HepG2 (cell line): ENCODE results near the gene RBBP8. TPM values are rescaled to one million over a fixed set of nuclear protein-coding genes. Genes with fewer than 3 reads are reported as not detected.

Experiments used
- ATAC-seq: fragments of 200-7000 bp; cut with Tn5 transposase; 3 replicates; pipeline ENCODE4 v1.9.1; 2020; ENCODE audit warnings: mild to moderate bottlenecking, moderate library complexity
- BruUV-seq: library from RNA; stranded (reverse); fragments of 400-500 nt; replicated peaks from 2 replicates; lab custom pipeline; 2021; lab: Mats Ljungman, UMichigan
- CTCF ChIA-PET: fragments of 300-600 bp; formaldehyde crosslinking; extraction: SDS; loops from one replicate; lab custom pipeline; 2021; ENCODE audit warnings: low total read pairs, inconsistent platforms, low intra/inter-chr PET ratio; lab: Yijun Ruan, JAX
- POLR2A ChIA-PET: fragments of 350-600 bp; sonication (Branson Sonifier 250); formaldehyde crosslinking; loops from one replicate; lab custom pipeline; 2020; ENCODE audit warnings: antibody characterized with exemption, inconsistent platforms; lab: Yijun Ruan, JAX
- DNase-seq: peaks from one replicate; pipeline ENCODE4 v3.0.0-alpha.2; 2015; ENCODE audit warnings: low spot score
- FAIRE-seq: peaks from 3 replicates; lab custom pipeline; 2011; peaks lifted over from hg19 to GRCh38; lab: Jason Lieb, UNC
- H2AFZ ChIP-seq: one replicate; pipeline ENCODE4 v1.6.1; 2011; ENCODE audit warnings: low read length, inconsistent platforms
- H3K27ac ChIP-seq: fragments of 300-600 bp; 3 replicates; pipeline ENCODE4 v1.8.0; 2011; ENCODE audit warnings: mixed run types, mild to moderate bottlenecking, mixed read lengths, low read length, inconsistent platforms; ENCODE audit not compliant: insufficient read depth; ENCODE audit errors: extremely low read length
- H3K27me3 ChIP-seq, 2 experiments: fragments of 200-600 bp in 1 of 2; 2 replicates in 1 of 2; 3 replicates in 1 of 2; pipeline versions ENCODE4 v1.6.0 to v1.8.0; 2011; ENCODE audit warnings: low read length in 2 of 2, mild to moderate bottlenecking in 2 of 2, moderate library complexity in 2 of 2, inconsistent platforms in 1 of 2; ENCODE audit not compliant: insufficient read depth in 2 of 2, control insufficient read depth in 1 of 2
- H3K36me3 ChIP-seq, 2 experiments: fragments of 200-600 bp in 1 of 2; replicated peaks in 1 of 2; 2 replicates in 1 of 2; 3 replicates in 1 of 2; pipeline versions ENCODE4 v1.5.1 to v1.8.0; 2011; ENCODE audit warnings: low read length in 2 of 2, inconsistent platforms in 1 of 2; ENCODE audit not compliant: insufficient read depth in 2 of 2, control insufficient read depth in 1 of 2
- H3K4me1 ChIP-seq: 2 replicates; pipeline ENCODE4 v1.5.1; 2012; ENCODE audit warnings: low read length, inconsistent platforms; ENCODE audit not compliant: insufficient read depth
- H3K4me2 ChIP-seq: 2 replicates; pipeline ENCODE4 v1.6.0; 2011; ENCODE audit warnings: low read depth, low read length, inconsistent platforms
- H3K4me3 ChIP-seq, 3 experiments: fragments of 200-600 bp in 1 of 3; sonication (generic), shearing (Covaris generic) in 1 of 3; replicated peaks in 1 of 3; 2 replicates each; pipeline ENCODE4 v1.5.1; 2011 to 2016; ENCODE audit warnings: low read length in 3 of 3, inconsistent platforms in 2 of 3, low read depth in 2 of 3, mild to moderate bottlenecking in 2 of 3, control low read depth in 1 of 3, mixed read lengths in 1 of 3; ENCODE audit not compliant: insufficient read depth in 1 of 3
- H3K79me2 ChIP-seq: one replicate; pipeline ENCODE4 v1.6.1; 2011; ENCODE audit warnings: low read length, inconsistent platforms; ENCODE audit not compliant: insufficient read depth
- H3K9ac ChIP-seq: 2 replicates; pipeline ENCODE4 v1.6.0; 2011; ENCODE audit warnings: mild to moderate bottlenecking, low read depth, low read length, inconsistent platforms; ENCODE audit not compliant: insufficient read depth
- H3K9me3 ChIP-seq: 2 replicates; pipeline ENCODE4 v1.5.1; 2012; ENCODE audit warnings: mild to moderate bottlenecking, low read length
- H4K20me1 ChIP-seq: 2 replicates; pipeline ENCODE4 v1.6.0; 2011; ENCODE audit warnings: inconsistent platforms, mild to moderate bottlenecking, low read length, moderate library complexity; ENCODE audit not compliant: insufficient read depth
- HCFC1 ChIP-seq: fragments of 150-350 bp; IDR thresholded peaks from 2 replicates; pipeline ENCODE4 v1.6.1; 2014; ENCODE audit warnings: low read depth, low read length
- MAFK ChIP-seq, 2 experiments: IDR thresholded peaks in 1 of 2; conservative IDR thresholded peaks in 1 of 2; 2 replicates each; pipeline ENCODE4 v1.6.1; 2011; ENCODE audit warnings: improper control_type of control experiment in 2 of 2, low read length in 2 of 2
- MXI1 ChIP-seq: IDR thresholded peaks from 3 replicates; pipeline ENCODE4 v1.6.1; 2012; ENCODE audit warnings: low read depth, low read length, inconsistent platforms, borderline replicate concordance
- NFIB ChIP-seq: sonication (generic); formaldehyde crosslinking; IDR thresholded peaks from 2 replicates; pipeline ENCODE4 v1.9.0; 2021; ENCODE audit warnings: missing genetic modification reagents, mild to moderate bottlenecking, borderline replicate concordance
- ZFP41 ChIP-seq: sonication (generic); formaldehyde crosslinking; IDR thresholded peaks from 2 replicates; pipeline ENCODE4 v1.4.0; 2020; ENCODE audit warnings: mild to moderate bottlenecking, missing genetic modification reagents, borderline replicate concordance
- ZNF101 ChIP-seq: sonication (generic); formaldehyde crosslinking; IDR thresholded peaks from 2 replicates; pipeline ENCODE4 v1.4.0; 2020; ENCODE audit warnings: mild to moderate bottlenecking, low read depth, missing genetic modification reagents, borderline replicate concordance
- ZNF333 ChIP-seq: sonication (generic); formaldehyde crosslinking; IDR thresholded peaks from 2 replicates; pipeline ENCODE4 v1.4.0; 2020; ENCODE audit warnings: mild to moderate bottlenecking, missing genetic modification reagents, borderline replicate concordance
- ZNF564 ChIP-seq: sonication (generic); formaldehyde crosslinking; IDR thresholded peaks from 2 replicates; pipeline ENCODE4 v1.8.1; 2023; ENCODE audit warnings: mild to moderate bottlenecking, missing genetic modification reagents
- WGBS: methylation state at CpG from one replicate; pipeline ENCODE4 v1.1.6; 2017; ENCODE audit warnings: low lambda C conversion rate; 5-methylcytosine and 5-hydroxymethylcytosine counted together
- in situ Hi-C: cut with HindIII; loops from 2 replicates; pipeline ENCODE4 v1.10.0; 2017; ENCODE audit warnings: low pct_unique_long_range_greater_than_20kb; ENCODE audit not compliant: extremely low pct_ligation_motif_present
- intact Hi-C: fragments of 100-400 bp; cut with micrococcal nuclease; formaldehyde crosslinking; loops from one replicate; pipeline ENCODE4 v1.10.0; 2022; ENCODE audit not compliant: unreplicated experiment
- polyA plus RNA-seq, 8 experiments: library from polyadenylated mRNA; depleted of rRNA in 3 of 8; stranded (reverse) in 7 of 8; unstranded in 1 of 8; fragments of >200 nt; fragmentation: Illumina TruSeq in 4 of 8; extraction: Trizol in 4 of 8; gene quantifications; 2 replicates each; pipeline versions ENCODE4 v1.2.1 to v1.2.3, GENCODE V29; 2011 to 2016; ENCODE audit warnings: low read depth in 4 of 8, missing spikeins in 1 of 8, mixed read lengths in 1 of 8; ENCODE audit not compliant: insufficient read depth in 1 of 8
- total RNA-seq, 5 experiments: library from RNA; depleted of rRNA; stranded (reverse); fragments of >200 nt; fragmentation: Illumina TruSeq; extraction: Trizol; gene quantifications; 2 replicates each; pipeline ENCODE4 v1.2.3, GENCODE V29; 2016; ENCODE audit warnings: low read depth in 1 of 5
- TF ChIP-seq, protein P1 (sequence below): sonication (generic); formaldehyde crosslinking; IDR thresholded peaks from 2 replicates; pipeline ENCODE4 v1.5.1; 2020; ENCODE audit warnings: mild to moderate bottlenecking, missing genetic modification reagents, borderline replicate concordance
- TF ChIP-seq, protein P2 (sequence below): IDR thresholded peaks from 2 replicates; pipeline ENCODE4 v1.6.1; 2016; ENCODE audit warnings: mild to moderate bottlenecking, missing biosample characterization, missing genetic modification reagents
- TF ChIP-seq, protein P3 (sequence below): sonication (generic); formaldehyde crosslinking; IDR thresholded peaks from 2 replicates; pipeline ENCODE4 v1.5.1; 2020; ENCODE audit warnings: mild to moderate bottlenecking, missing genetic modification reagents
- TF ChIP-seq, protein P4 (sequence below): sonication (generic); formaldehyde crosslinking; IDR thresholded peaks from 2 replicates; pipeline ENCODE4 v1.5.1; 2020; ENCODE audit warnings: missing genetic modification reagents, mild to moderate bottlenecking, borderline replicate concordance

The RBBP8 gene
- total and polyA plus RNA-seq, 2 of the 13 experiments (the other 11 are each of a cell fraction or from before 2014, with no cell fraction given) = 14.2 to 47.4 TPM

- TF ChIP-seq HCFC1 (no peak), ZNF333 (CRISPR knock-in tag) (no peak)
- TF ChIP-seq, protein P1, sequence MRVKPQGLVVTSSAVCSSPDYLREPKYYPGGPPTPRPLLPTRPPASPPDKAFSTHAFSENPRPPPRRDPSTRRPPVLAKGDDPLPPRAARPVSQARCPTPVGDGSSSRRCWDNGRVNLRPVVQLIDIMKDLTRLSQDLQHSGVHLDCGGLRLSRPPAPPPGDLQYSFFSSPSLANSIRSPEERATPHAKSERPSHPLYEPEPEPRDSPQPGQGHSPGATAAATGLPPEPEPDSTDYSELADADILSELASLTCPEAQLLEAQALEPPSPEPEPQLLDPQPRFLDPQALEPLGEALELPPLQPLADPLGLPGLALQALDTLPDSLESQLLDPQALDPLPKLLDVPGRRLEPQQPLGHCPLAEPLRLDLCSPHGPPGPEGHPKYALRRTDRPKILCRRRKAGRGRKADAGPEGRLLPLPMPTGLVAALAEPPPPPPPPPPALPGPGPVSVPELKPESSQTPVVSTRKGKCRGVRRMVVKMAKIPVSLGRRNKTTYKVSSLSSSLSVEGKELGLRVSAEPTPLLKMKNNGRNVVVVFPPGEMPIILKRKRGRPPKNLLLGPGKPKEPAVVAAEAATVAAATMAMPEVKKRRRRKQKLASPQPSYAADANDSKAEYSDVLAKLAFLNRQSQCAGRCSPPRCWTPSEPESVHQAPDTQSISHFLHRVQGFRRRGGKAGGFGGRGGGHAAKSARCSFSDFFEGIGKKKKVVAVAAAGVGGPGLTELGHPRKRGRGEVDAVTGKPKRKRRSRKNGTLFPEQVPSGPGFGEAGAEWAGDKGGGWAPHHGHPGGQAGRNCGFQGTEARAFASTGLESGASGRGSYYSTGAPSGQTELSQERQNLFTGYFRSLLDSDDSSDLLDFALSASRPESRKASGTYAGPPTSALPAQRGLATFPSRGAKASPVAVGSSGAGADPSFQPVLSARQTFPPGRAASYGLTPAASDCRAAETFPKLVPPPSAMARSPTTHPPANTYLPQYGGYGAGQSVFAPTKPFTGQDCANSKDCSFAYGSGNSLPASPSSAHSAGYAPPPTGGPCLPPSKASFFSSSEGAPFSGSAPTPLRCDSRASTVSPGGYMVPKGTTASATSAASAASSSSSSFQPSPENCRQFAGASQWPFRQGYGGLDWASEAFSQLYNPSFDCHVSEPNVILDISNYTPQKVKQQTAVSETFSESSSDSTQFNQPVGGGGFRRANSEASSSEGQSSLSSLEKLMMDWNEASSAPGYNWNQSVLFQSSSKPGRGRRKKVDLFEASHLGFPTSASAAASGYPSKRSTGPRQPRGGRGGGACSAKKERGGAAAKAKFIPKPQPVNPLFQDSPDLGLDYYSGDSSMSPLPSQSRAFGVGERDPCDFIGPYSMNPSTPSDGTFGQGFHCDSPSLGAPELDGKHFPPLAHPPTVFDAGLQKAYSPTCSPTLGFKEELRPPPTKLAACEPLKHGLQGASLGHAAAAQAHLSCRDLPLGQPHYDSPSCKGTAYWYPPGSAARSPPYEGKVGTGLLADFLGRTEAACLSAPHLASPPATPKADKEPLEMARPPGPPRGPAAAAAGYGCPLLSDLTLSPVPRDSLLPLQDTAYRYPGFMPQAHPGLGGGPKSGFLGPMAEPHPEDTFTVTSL (CRISPR knock-in tag) = no peak
Observed at GRCh38 chr18:22943847-22944246, 10.7 kb downstream of the RBBP8 start (continued).

GRCh38 chr18:22946217-22946616, 13.1 kb downstream of the RBBP8 start:
- H3K27me3 ChIP-seq = no peaks in the 10 kb centered on the region
- FAIRE-seq (no peak), DNase-seq (no peak), ATAC-seq (no peak)
- ChIA-PET POLR2A (no interaction called here), CTCF (no interaction called here)
- no peak overlapping the region for H2AFZ ChIP-seq
- no peak overlapping the region for H3K9ac ChIP-seq
- no peaks in the 10 kb centered on the region for H3K9me3 ChIP-seq
- H3K4me2 ChIP-seq = no peak overlapping the region
- H3K4me1 ChIP-seq = no peaks in the 10 kb centered on the region
- no peak overlapping the region for H3K4me3 ChIP-seq
- intact Hi-C loops = no loop called here
- 95% methylated on average over 2 of the region's 2 CpGs for WGBS
- no TSS peak for BruUV-seq
- no peaks in the 10 kb centered on the region for H3K79me2 ChIP-seq
- in situ Hi-C loops = no loop called here
- no peak overlapping the region for H3K27ac ChIP-seq
- peaks cover 3 to 32% of the 10 kb centered on the region in 2 experiments for H3K36me3 ChIP-seq
- no peaks in the 10 kb centered on the region for H4K20me1 ChIP-seq
- no peak for TF ChIP-seq NFIB (CRISPR knock-in tag)
- TF ChIP-seq MXI1 = no peak
- TF ChIP-seq ZFP41 (CRISPR knock-in tag) = no peak
- TF ChIP-seq, protein P2, sequence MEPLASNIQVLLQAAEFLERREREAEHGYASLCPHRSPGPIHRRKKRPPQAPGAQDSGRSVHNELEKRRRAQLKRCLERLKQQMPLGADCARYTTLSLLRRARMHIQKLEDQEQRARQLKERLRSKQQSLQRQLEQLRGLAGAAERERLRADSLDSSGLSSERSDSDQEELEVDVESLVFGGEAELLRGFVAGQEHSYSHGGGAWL (CRISPR knock-in tag) = no peak
- TF ChIP-seq ZNF564 (CRISPR knock-in tag) = no peak
- no peak for TF ChIP-seq MAFK (conservative IDR thresholded peaks at IDR 0.05 in 1 of 2, IDR thresholded peaks at IDR 0.05 in 1 of 2; ENCODE audit: low read length in 2 of 2)
- TF ChIP-seq ZNF101 (CRISPR knock-in tag) = no peak
- TF ChIP-seq, protein P3, sequence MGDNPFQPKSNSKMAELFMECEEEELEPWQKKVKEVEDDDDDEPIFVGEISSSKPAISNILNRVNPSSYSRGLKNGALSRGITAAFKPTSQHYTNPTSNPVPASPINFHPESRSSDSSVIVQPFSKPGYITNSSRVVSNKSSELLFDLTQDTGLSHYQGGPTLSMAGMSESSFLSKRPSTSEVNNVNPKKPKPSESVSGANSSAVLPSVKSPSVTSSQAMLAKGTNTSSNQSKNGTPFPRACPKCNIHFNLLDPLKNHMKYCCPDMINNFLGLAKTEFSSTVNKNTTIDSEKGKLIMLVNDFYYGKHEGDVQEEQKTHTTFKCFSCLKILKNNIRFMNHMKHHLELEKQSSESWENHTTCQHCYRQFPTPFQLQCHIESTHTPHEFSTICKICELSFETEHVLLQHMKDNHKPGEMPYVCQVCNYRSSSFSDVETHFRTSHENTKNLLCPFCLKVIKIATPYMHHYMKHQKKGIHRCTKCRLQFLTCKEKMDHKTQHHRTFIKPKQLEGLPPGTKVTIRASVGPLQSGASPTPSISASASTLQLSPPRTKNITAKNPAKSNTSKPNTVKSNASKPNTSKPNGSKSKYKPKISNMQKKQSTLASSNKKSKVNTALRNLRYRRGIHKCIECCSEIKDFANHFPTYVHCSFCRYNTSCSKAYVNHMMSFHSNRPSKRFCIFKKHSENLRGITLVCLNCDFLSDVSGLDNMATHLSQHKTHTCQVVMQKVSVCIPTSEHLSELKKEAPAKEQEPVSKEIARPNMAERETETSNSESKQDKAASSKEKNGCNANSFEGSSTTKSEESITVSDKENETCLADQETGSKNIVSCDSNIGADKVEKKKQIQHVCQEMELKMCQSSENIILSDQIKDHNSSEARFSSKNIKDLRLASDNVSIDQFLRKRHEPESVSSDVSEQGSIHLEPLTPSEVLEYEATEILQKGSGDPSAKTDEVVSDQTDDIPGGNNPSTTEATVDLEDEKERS (CRISPR knock-in tag) = no peak
- TF ChIP-seq, protein P4, sequence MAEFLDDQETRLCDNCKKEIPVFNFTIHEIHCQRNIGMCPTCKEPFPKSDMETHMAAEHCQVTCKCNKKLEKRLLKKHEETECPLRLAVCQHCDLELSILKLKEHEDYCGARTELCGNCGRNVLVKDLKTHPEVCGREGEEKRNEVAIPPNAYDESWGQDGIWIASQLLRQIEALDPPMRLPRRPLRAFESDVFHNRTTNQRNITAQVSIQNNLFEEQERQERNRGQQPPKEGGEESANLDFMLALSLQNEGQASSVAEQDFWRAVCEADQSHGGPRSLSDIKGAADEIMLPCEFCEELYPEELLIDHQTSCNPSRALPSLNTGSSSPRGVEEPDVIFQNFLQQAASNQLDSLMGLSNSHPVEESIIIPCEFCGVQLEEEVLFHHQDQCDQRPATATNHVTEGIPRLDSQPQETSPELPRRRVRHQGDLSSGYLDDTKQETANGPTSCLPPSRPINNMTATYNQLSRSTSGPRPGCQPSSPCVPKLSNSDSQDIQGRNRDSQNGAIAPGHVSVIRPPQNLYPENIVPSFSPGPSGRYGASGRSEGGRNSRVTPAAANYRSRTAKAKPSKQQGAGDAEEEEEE (CRISPR knock-in tag) = no peak
